Breast epithelium (tissue), 4 donors: ENCODE data around the gene RABEP1. TPM values are rescaled to one million over a fixed set of nuclear protein-coding genes. Genes with fewer than 3 reads are reported as not detected.

Experiments used
- DNase-seq, 2 donors: peaks; one replicate each; pipeline ENCODE4 v3.0.0-alpha.2; 2019; ENCODE audit warnings: low spot score in 2 of 2
- H3K27ac ChIP-seq, 2 donors: fragments of 200-600 bp; sonication (generic) in 1 of 2; one replicate each; pipeline ENCODE4 v1.5.1; 2016 to 2019; ENCODE audit warnings: mild to moderate bottlenecking in 1 of 2
- H3K27me3 ChIP-seq, 2 donors: fragments of 200-600 bp; sonication (generic) in 1 of 2; one replicate each; pipeline versions ENCODE4 v1.5.1 to v1.6.0; 2017 to 2019; ENCODE audit warnings: control low read depth in 1 of 2, mild to moderate bottlenecking in 1 of 2
- H3K36me3 ChIP-seq: fragments of 200-600 bp; one replicate; pipeline ENCODE4 v1.5.1; 2019
- H3K4me1 ChIP-seq, 2 donors: fragments of 200-600 bp; sonication (generic); one replicate each; pipeline ENCODE4 v1.5.1; 2016 to 2019; ENCODE audit warnings: control low read depth in 1 of 2
- H3K4me3 ChIP-seq, 3 donors: fragments of 200-600 bp; sonication (generic); 1 replicate in 2 of 3; 2 replicates in 1 of 3; pipeline ENCODE4 v1.5.1; 2016 to 2019; ENCODE audit warnings: mild to moderate bottlenecking in 3 of 3, moderate library complexity in 2 of 3
- H3K9me3 ChIP-seq, 2 donors: fragments of 200-600 bp; sonication (generic) in 1 of 2; one replicate each; pipeline ENCODE4 v1.5.1; 2016 to 2019; ENCODE audit warnings: control low read depth in 1 of 2
- POLR2A ChIP-seq: fragments of 450-650 bp; IDR thresholded peaks from one replicate; pipeline ENCODE4 v1.6.1; 2016; ENCODE audit warnings: antibody characterized with exemption, mild to moderate bottlenecking, moderate library complexity
- POLR2AphosphoS5 ChIP-seq, 3 donors: sonication (generic); formaldehyde crosslinking; IDR thresholded peaks; one replicate each; pipeline ENCODE4 v1.6.1; 2017; ENCODE audit warnings: antibody characterized with exemption in 3 of 3
- intact Hi-C: fragments of 100-400 bp; cut with DNase I; formaldehyde crosslinking; loops from one replicate; pipeline ENCODE4 v1.15.1; 2023; ENCODE audit warnings: low total_unique reads
- total RNA-seq, 3 donors: library from RNA; depleted of rRNA; stranded (reverse); fragments of >200 nt; gene quantifications; one replicate each; pipeline ENCODE4 v1.1.0, GENCODE V29; 2016
- TF ChIP-seq, protein P1 (sequence below), 3 donors: fragments of 450-650 bp; IDR thresholded peaks; one replicate each; pipeline ENCODE4 v1.5.1; 2016 to 2017; ENCODE audit warnings: antibody characterized with exemption in 3 of 3, mild to moderate bottlenecking in 3 of 3, moderate library complexity in 3 of 3

The RABEP1 gene
- total RNA-seq, 3 donors from 2014 or later: 50.4 to 88.7 (median 73.7) TPM

DNA sequence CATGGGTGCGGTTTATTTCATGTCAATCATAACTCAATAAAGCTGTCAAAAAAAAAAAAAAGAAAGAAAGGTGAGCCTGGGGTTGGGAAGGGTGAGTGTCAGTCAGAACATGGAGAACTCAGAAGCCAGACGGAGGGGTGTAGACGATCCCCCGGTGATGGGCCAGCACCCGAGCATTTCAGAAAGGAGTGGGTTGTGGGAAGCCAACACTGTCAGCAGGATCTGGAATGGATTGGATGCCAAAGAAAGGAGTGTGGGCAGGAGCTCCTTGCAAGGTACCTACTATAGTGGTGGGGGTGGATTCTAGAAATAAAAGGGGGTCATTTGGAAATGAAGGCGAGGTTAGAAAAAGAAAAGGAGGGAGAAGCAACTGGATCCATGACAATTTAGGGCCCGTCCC, 27.7 kb upstream of the RABEP1 start:
- intact Hi-C loops: no loop called here
- H3K4me1 ChIP-seq: no peaks in the 10 kb centered on the region
- no peak for DNase-seq
- peak overlapping the region; percentile 48 to 80 for H3K27ac ChIP-seq
- H3K4me3 ChIP-seq: no peak overlapping the region
- no peaks in the 10 kb centered on the region for H3K27me3 ChIP-seq
- no peak for TF ChIP-seq POLR2AphosphoS5 (IDR thresholded peaks at IDR 0.05)
- TF ChIP-seq POLR2A: no peak
- TF ChIP-seq, protein P1, sequence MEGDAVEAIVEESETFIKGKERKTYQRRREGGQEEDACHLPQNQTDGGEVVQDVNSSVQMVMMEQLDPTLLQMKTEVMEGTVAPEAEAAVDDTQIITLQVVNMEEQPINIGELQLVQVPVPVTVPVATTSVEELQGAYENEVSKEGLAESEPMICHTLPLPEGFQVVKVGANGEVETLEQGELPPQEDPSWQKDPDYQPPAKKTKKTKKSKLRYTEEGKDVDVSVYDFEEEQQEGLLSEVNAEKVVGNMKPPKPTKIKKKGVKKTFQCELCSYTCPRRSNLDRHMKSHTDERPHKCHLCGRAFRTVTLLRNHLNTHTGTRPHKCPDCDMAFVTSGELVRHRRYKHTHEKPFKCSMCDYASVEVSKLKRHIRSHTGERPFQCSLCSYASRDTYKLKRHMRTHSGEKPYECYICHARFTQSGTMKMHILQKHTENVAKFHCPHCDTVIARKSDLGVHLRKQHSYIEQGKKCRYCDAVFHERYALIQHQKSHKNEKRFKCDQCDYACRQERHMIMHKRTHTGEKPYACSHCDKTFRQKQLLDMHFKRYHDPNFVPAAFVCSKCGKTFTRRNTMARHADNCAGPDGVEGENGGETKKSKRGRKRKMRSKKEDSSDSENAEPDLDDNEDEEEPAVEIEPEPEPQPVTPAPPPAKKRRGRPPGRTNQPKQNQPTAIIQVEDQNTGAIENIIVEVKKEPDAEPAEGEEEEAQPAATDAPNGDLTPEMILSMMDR (IDR thresholded peaks at IDR 0.05): no peak
- no peaks in the 10 kb centered on the region for H3K9me3 ChIP-seq
- H3K36me3 ChIP-seq: no peaks in the 10 kb centered on the region

DNA sequence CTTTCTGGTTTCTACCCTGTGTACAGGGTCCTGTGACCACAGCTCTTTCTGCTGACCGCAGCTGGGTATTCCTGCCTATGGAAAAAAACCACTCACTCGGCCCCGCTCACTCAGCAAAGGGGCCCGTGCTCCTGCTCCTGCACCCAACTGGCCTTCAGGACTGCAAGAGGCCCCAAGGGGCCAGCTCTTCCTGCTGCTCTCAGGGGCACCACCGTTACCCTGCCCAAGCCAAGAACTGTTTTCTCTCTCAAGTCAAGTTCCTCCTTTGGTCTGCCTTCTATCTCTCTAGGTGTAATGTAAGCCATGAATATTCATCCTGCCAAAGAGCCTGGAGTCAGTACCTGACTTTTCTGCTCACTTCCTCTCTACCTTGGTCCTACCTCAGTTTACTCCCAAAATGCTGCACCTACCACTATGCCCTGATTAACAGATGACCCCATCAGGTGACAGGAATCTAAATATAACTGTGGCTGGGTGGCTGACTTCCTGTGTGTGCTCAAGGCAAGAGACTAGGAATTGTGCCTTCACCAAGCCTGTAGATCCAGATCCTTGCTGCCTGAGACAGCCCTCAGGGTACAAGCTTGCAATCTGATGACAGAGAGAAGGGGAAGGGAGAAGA, 27.1 kb upstream of the RABEP1 start:
- Histone ChIP-seq H3K9me3 (no peaks in the 10 kb centered on the region), H3K4me3 (no peak overlapping the region), H3K36me3 (no peaks in the 10 kb centered on the region), H3K27ac (peak overlapping the region; percentile 48 to 80), H3K4me1 (no peaks in the 10 kb centered on the region), H3K27me3 (no peaks in the 10 kb centered on the region)
- TF ChIP-seq POLR2AphosphoS5 (IDR thresholded peaks at IDR 0.05) (peak in 1 of 3 donors; percentile 36), POLR2A (no peak)
- TF ChIP-seq, protein P1 (IDR thresholded peaks at IDR 0.05): no peak
- peak in 1 of 2 donors; percentile 23 for DNase-seq
- intact Hi-C loops: no loop called here

DNA sequence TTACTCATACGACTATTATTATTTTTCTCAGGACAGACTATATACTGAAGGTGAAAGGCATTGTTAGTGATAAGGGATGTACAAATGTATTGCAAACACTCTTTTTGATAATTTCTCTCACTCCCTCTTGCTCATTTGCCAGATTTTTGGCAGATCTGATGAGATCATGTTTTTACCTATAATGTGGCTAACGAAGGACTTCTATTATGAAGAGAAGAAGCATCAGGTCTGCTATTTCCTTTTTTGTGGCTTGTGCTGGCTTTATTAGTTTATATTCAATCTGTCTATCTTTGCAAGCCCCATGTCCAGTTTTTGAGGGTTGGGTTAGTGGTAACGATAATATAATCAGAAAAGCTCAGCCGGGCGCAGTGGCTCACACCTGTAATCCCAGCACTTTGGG, 25.0 kb upstream of the RABEP1 start:
- H3K4me1 ChIP-seq: no peaks in the 10 kb centered on the region
- no peak for DNase-seq
- TF ChIP-seq, protein P1 (IDR thresholded peaks at IDR 0.05): no peak
- TF ChIP-seq POLR2A (no peak), POLR2AphosphoS5 (IDR thresholded peaks at IDR 0.05) (no peak)
- no peak overlapping the region for H3K4me3 ChIP-seq
- H3K27ac ChIP-seq: no peak overlapping the region
- intact Hi-C loops: no loop called here
- no peaks in the 10 kb centered on the region for H3K36me3 ChIP-seq
- no peaks in the 10 kb centered on the region for H3K9me3 ChIP-seq
- no peaks in the 10 kb centered on the region for H3K27me3 ChIP-seq

DNA sequence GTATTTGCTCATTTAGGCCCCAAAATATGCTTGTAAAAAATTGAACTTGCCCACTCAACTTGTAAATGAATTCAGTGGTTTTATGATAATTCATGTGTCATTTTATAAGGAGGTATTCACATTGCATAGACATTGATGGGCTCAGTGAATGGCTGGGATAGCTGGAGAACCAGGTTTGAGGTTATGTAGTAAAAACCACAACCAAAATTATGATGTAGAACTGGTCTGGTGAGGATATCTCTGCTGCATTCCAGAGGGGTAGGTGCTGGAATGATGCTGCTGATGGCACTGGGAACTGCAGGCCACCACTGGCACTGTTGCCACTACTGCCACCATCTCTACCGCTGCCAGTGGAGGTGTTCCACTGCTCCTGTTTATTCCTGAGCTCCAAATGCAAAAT, 21.5 kb upstream of the RABEP1 start:
- Histone ChIP-seq H3K27ac (peak overlapping the region; percentile 63 to 73), H3K4me3 (no peak overlapping the region), H3K36me3 (no peaks in the 10 kb centered on the region), H3K27me3 (no peaks in the 10 kb centered on the region), H3K4me1 (no peaks in the 10 kb centered on the region), H3K9me3 (no peaks in the 10 kb centered on the region)
- DNase-seq: peak in 1 of 2 donors; percentile 48
- TF ChIP-seq POLR2A (no peak), POLR2AphosphoS5 (IDR thresholded peaks at IDR 0.05) (no peak)
- TF ChIP-seq, protein P1 (IDR thresholded peaks at IDR 0.05): no peak
- intact Hi-C loops: no loop called here

DNA sequence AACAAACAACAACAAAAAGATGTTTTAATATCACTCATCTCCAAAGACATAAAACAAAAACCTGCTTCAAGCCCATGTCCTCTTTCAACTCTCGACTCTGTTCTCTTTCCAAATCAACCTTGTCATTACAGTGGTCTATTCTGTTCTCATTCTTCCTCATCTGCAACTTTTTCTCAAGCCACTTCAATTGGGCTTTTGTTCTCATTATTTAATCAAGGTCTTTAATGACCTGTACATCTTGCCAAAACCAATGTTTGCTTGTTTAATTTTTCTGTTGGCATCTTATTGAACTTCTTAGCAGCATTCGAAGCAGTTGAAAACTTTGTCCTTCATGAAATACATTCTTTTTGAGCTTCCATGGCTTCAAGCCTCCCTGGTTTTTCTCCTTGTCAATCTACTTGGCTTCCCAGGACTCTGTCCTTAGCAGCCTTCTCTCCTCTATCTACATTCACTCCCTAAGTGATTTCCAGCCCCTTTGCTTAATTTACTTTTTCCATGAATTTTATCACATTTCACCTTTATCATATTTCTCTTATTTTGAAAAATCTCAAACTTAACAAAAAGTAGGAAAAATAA, 19.6 kb upstream of the RABEP1 start:
- intact Hi-C loops: no loop called here
- no peaks in the 10 kb centered on the region for H3K4me1 ChIP-seq
- H3K27me3 ChIP-seq: no peaks in the 10 kb centered on the region
- TF ChIP-seq POLR2A (no peak), POLR2AphosphoS5 (IDR thresholded peaks at IDR 0.05) (no peak)
- TF ChIP-seq, protein P1 (IDR thresholded peaks at IDR 0.05): no peak
- no peak for DNase-seq
- no peaks in the 10 kb centered on the region for H3K36me3 ChIP-seq
- no peak overlapping the region for H3K4me3 ChIP-seq
- peak overlapping the region; percentile 55 to 72 for H3K27ac ChIP-seq
- no peaks in the 10 kb centered on the region for H3K9me3 ChIP-seq
